A549 (cell line): ENCODE measurements around the gene GALNT14. TPM values are rescaled to one million over a fixed set of nuclear protein-coding genes. Genes with fewer than 3 reads are reported as not detected.

Experiments
- ATAC-seq, 2 experiments: fragments of 200-7000 bp in 1 of 2; fragments of >200 bp in 1 of 2; cut with Nextera tagmentation in 1 of 2; cut with Tn5 transposase in 1 of 2; 3 replicates each; pipeline versions ENCODE4 v1.8.0 to v1.9.1; 2018 to 2020; ENCODE audit warnings: mild to moderate bottlenecking in 1 of 2, moderate library complexity in 1 of 2
- CTCF ChIA-PET: fragments of 300-600 bp; sonication (Branson Sonifier 250); formaldehyde crosslinking; extraction: SDS; loops from one replicate; lab custom pipeline; 2021; ENCODE audit warnings: antibody characterized with exemption, inconsistent platforms; lab: Yijun Ruan, JAX
- POLR2A ChIA-PET: fragments of 350-600 bp; formaldehyde crosslinking; extraction: SDS; loops from one replicate; lab custom pipeline; 2021; ENCODE audit warnings: antibody characterized with exemption, inconsistent platforms; lab: Yijun Ruan, JAX
- DNase-seq, 2 experiments: peaks; one replicate each; pipeline versions ENCODE4 v3.0.0 to v3.0.0-alpha.2; 2011 to 2016; ENCODE audit warnings: low read depth in 1 of 2, low spot score in 1 of 2
- FAIRE-seq: peaks from 2 replicates; lab custom pipeline; 2011; peaks lifted over from hg19 to GRCh38; lab: Jason Lieb, UNC
- H3K27ac ChIP-seq, 2 experiments: fragments of >200 bp; sonication (Bioruptor Twin); formaldehyde crosslinking; 3 replicates each; pipeline ENCODE4 v1.5.1; 2016 to 2017
- H3K4me1 ChIP-seq: fragments of >200 bp; sonication (Bioruptor Twin); formaldehyde crosslinking; 3 replicates; pipeline ENCODE4 v1.6.1; 2016
- H3K4me2 ChIP-seq: fragments of >200 bp; sonication (Bioruptor Twin); formaldehyde crosslinking; 3 replicates; pipeline ENCODE4 v1.6.1; 2016
- H3K4me3 ChIP-seq: fragments of >200 bp; sonication (Bioruptor Twin); formaldehyde crosslinking; 3 replicates; pipeline ENCODE4 v1.5.1; 2016
- H3K9me3 ChIP-seq: fragments of >200 bp; sonication (Bioruptor Twin); formaldehyde crosslinking; 3 replicates; pipeline ENCODE4 v1.6.1; 2016
- BHLHE40 ChIP-seq: IDR thresholded peaks from 2 replicates; pipeline ENCODE4 v1.6.1; 2012; ENCODE audit warnings: low read depth, low read length, inconsistent platforms
- CBX2 ChIP-seq: fragments of 200-600 bp; sonication (generic); IDR thresholded peaks from 2 replicates; pipeline ENCODE4 v1.6.1; 2016; ENCODE audit warnings: low read depth, mild to moderate bottlenecking, borderline replicate concordance
- CEBPB ChIP-seq, 2 experiments: fragments of >200 bp in 1 of 2; sonication (Bioruptor Twin) in 1 of 2; formaldehyde crosslinking in 1 of 2; IDR thresholded peaks; 2 replicates each; pipeline ENCODE4 v1.6.1; 2012 to 2016
- CHD4 ChIP-seq: fragments of 200-600 bp; sonication (generic); IDR thresholded peaks from 2 replicates; pipeline ENCODE4 v1.6.1; 2016; ENCODE audit warnings: antibody characterized with exemption, mild to moderate bottlenecking, borderline replicate concordance
- CTCF ChIP-seq: fragments of >200 bp; sonication (Bioruptor Twin); formaldehyde crosslinking; IDR thresholded peaks from 3 replicates; pipeline ENCODE4 v1.5.1; 2016
- EHF ChIP-seq: fragments of 250-450 bp; sonication (Bioruptor Pico); IDR thresholded peaks from 2 replicates; pipeline ENCODE4 v1.5.0; 2020; ENCODE audit warnings: mild to moderate bottlenecking
- EP300 ChIP-seq, 2 experiments: fragments of >200 bp; sonication (Bioruptor Twin); formaldehyde crosslinking; IDR thresholded peaks; 2 replicates in 1 of 2; 3 replicates in 1 of 2; pipeline ENCODE4 v1.6.1; 2016 to 2017
- ESRRA ChIP-seq: fragments of 150-350 bp; IDR thresholded peaks from 2 replicates; pipeline ENCODE4 v1.6.1; 2014; ENCODE audit warnings: mild to moderate bottlenecking, low read length, borderline replicate concordance
- FOSB ChIP-seq: fragments of 250-450 bp; sonication (Bioruptor Pico); IDR thresholded peaks from 2 replicates; pipeline ENCODE4 v1.5.0; 2020; ENCODE audit warnings: mild to moderate bottlenecking, moderate library complexity
- FOSL2 ChIP-seq, 2 experiments: fragments of 450-650 bp in 1 of 2; fragments of >200 bp in 1 of 2; sonication (Bioruptor Twin) in 1 of 2; formaldehyde crosslinking; IDR thresholded peaks; 2 replicates each; pipeline versions ENCODE4 v1.5.0 to v1.6.1; 2016 to 2020; ENCODE audit warnings: mild to moderate bottlenecking in 1 of 2, moderate library complexity in 1 of 2
- HDAC2 ChIP-seq: fragments of 200-600 bp; sonication (generic); IDR thresholded peaks from 2 replicates; pipeline ENCODE4 v1.6.1; 2016
- HOXA7 ChIP-seq: fragments of 250-450 bp; sonication (Bioruptor Pico); IDR thresholded peaks from 2 replicates; pipeline ENCODE4 v1.5.0; 2020; ENCODE audit warnings: mild to moderate bottlenecking, moderate library complexity
- HOXB13 ChIP-seq: fragments of 250-450 bp; sonication (Bioruptor Pico); IDR thresholded peaks from 2 replicates; pipeline ENCODE4 v1.5.0; 2020; ENCODE audit warnings: low read depth, mild to moderate bottlenecking, moderate library complexity
- JUN ChIP-seq, 2 experiments: fragments of >200 bp; sonication (Bioruptor Twin); formaldehyde crosslinking; IDR thresholded peaks; 2 replicates in 1 of 2; 3 replicates in 1 of 2; pipeline ENCODE4 v1.6.1; 2016 to 2017
- MAFK ChIP-seq: fragments of 450-650 bp; IDR thresholded peaks from 2 replicates; pipeline ENCODE4 v1.6.1; 2014; ENCODE audit not compliant: partially characterized antibody
- MAZ ChIP-seq: fragments of 150-350 bp; IDR thresholded peaks from 2 replicates; pipeline ENCODE4 v1.6.1; 2014; ENCODE audit warnings: antibody characterized with exemption, low read depth, low read length, borderline replicate concordance
- MYC ChIP-seq: IDR thresholded peaks from 2 replicates; pipeline ENCODE4 v1.6.1; 2012; ENCODE audit warnings: mild to moderate bottlenecking, inconsistent platforms, low read length, improper control_type of control experiment, borderline replicate concordance
- NFE2L2 ChIP-seq: fragments of 150-350 bp; conservative IDR thresholded peaks from 2 replicates; pipeline ENCODE4 v1.6.1; 2014; ENCODE audit warnings: low read length
- PHF8 ChIP-seq: fragments of 200-600 bp; sonication (generic); IDR thresholded peaks from 2 replicates; pipeline ENCODE4 v1.6.1; 2016; ENCODE audit warnings: low read depth, mild to moderate bottlenecking, antibody characterized with exemption, moderate library complexity, borderline replicate concordance
- POLR2A ChIP-seq: IDR thresholded peaks from 2 replicates; pipeline ENCODE4 v1.6.1; 2012; ENCODE audit warnings: mild to moderate bottlenecking, low read length
- RAD21 ChIP-seq, 2 experiments: fragments of >200 bp in 1 of 2; sonication (Bioruptor Twin) in 1 of 2; formaldehyde crosslinking in 1 of 2; IDR thresholded peaks in 1 of 2; conservative IDR thresholded peaks in 1 of 2; 2 replicates in 1 of 2; 3 replicates in 1 of 2; pipeline ENCODE4 v1.6.1; 2012 to 2018; ENCODE audit warnings: inconsistent platforms in 1 of 2
- RARB ChIP-seq: fragments of 250-450 bp; sonication (Bioruptor Pico); IDR thresholded peaks from 2 replicates; pipeline ENCODE4 v1.8.0; 2021; ENCODE audit warnings: mild to moderate bottlenecking, moderate library complexity
- RFX5 ChIP-seq: fragments of 450-650 bp; IDR thresholded peaks from 2 replicates; pipeline ENCODE4 v1.7.1; 2014; ENCODE audit warnings: antibody characterized with exemption, mild to moderate bottlenecking, moderate library complexity
- RNF2 ChIP-seq: fragments of 200-600 bp; sonication (generic); IDR thresholded peaks from 2 replicates; pipeline ENCODE4 v1.6.1; 2016; ENCODE audit warnings: low read depth, mild to moderate bottlenecking, antibody characterized with exemption, moderate library complexity, borderline replicate concordance
- SMC3 ChIP-seq: fragments of >200 bp; sonication (Bioruptor Twin); formaldehyde crosslinking; IDR thresholded peaks from 3 replicates; pipeline ENCODE4 v1.6.1; 2018; ENCODE audit warnings: inconsistent platforms
- SREBF2 ChIP-seq: fragments of 450-650 bp; IDR thresholded peaks from 2 replicates; pipeline ENCODE4 v1.6.1; 2014; ENCODE audit warnings: mild to moderate bottlenecking, moderate library complexity
- TP53 ChIP-seq: fragments of 250-450 bp; sonication (Bioruptor Pico); IDR thresholded peaks from 2 replicates; pipeline ENCODE4 v1.5.0; 2021; ENCODE audit warnings: mild to moderate bottlenecking, moderate library complexity
- ZNF302 ChIP-seq: fragments of 250-450 bp; sonication (Bioruptor Pico); IDR thresholded peaks from 2 replicates; pipeline ENCODE4 v1.9.0; 2021; ENCODE audit warnings: inconsistent platforms, mild to moderate bottlenecking, moderate library complexity
- WGBS: methylation state at CpG from one replicate; pipeline ENCODE4 v1.1.6; 2017; ENCODE audit errors: missing lambda C conversion rate; 5-methylcytosine and 5-hydroxymethylcytosine counted together
- polyA plus RNA-seq, 4 experiments: library from polyadenylated mRNA; depleted of rRNA in 3 of 4; stranded (reverse); fragments of >200 nt; fragmentation: RNase III in 1 of 4; extraction: RNeasy Plus Mini Kit Qiagen cat#74134 plus additional on column Dnase treatment in 1 of 4; gene quantifications; 2 replicates in 3 of 4; 3 replicates in 1 of 4; pipeline ENCODE4 v1.2.3, GENCODE V29; 2011 to 2017
- TF ChIP-seq, protein P1 (sequence below): fragments of 250-450 bp; sonication (Bioruptor Pico); IDR thresholded peaks from 2 replicates; pipeline ENCODE4 v1.5.0; 2020; ENCODE audit warnings: low read depth, mild to moderate bottlenecking, moderate library complexity
- TF ChIP-seq, protein P2 (sequence below): fragments of 250-450 bp; sonication (Bioruptor Pico); IDR thresholded peaks from 2 replicates; pipeline ENCODE4 v1.5.0; 2021; ENCODE audit warnings: mild to moderate bottlenecking, moderate library complexity, borderline replicate concordance

GALNT14 gene
- polyA plus RNA-seq, 2 of the 4 experiments (the other 2 are of a cell fraction) = 34.4 to 38.3 TPM

DNA sequence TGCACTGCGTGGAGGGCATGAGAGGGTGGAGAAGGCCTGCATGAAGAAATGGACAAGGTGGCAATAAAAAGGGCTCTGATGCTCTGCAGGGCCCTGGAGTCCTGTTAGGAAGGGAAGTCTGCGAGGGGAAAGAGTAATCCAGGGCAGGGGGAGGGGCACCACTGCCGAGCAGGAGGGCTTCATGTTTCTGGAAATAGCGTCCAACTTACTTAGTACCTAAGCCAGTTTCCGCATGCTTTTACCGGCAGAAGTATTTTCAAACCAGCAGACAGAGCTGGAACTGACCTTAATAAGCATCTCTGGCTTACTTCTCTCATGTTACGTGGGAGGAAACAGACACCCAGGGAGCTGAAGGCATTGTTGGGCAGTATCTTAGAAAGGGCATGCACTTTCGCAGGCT lies 156.7 kb downstream of the GALNT14 start:
- DNase-seq (no peak), FAIRE-seq (no peak), ATAC-seq (no peak)
- TF ChIP-seq MYC = no peak
- TF ChIP-seq JUN (IDR thresholded peaks at IDR 0.05) = no peak
- no peak for TF ChIP-seq RFX5
- no peak for TF ChIP-seq EHF
- no peak for TF ChIP-seq CHD4
- no peak for TF ChIP-seq HOXA7
- no peak for TF ChIP-seq ZNF302
- TF ChIP-seq CBX2 = no peak
- no peak for TF ChIP-seq BHLHE40
- TF ChIP-seq NFE2L2 = no peak
- TF ChIP-seq HDAC2 = no peak
- no peak for TF ChIP-seq FOSB (CRISPR knock-in tag)
- no peak for TF ChIP-seq POLR2A
- TF ChIP-seq, protein P1, sequence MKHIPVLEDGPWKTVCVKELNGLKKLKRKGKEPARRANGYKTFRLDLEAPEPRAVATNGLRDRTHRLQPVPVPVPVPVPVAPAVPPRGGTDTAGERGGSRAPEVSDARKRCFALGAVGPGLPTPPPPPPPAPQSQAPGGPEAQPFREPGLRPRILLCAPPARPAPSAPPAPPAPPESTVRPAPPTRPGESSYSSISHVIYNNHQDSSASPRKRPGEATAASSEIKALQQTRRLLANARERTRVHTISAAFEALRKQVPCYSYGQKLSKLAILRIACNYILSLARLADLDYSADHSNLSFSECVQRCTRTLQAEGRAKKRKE (CRISPR knock-in tag) = no peak
- TF ChIP-seq RARB (CRISPR knock-in tag) = no peak
- H3K9me3 ChIP-seq = no peaks in the 10 kb centered on the region
- H3K4me2 ChIP-seq = no peak overlapping the region
- no peak overlapping the region for H3K27ac ChIP-seq
- POLR2A ChIA-PET = no interaction called here
- WGBS = 86% methylated on average over 8 of the region's 8 CpGs
- CTCF ChIA-PET = interaction anchor here (1.2 kb wide), 1 partner anchor 157 kb away, joined by 5 read pairs; the partner anchor contains the start of gene GALNT14
- H3K4me3 ChIP-seq = no peak overlapping the region
- H3K4me1 ChIP-seq = peaks cover 12% of the 10 kb centered on the region

DNA sequence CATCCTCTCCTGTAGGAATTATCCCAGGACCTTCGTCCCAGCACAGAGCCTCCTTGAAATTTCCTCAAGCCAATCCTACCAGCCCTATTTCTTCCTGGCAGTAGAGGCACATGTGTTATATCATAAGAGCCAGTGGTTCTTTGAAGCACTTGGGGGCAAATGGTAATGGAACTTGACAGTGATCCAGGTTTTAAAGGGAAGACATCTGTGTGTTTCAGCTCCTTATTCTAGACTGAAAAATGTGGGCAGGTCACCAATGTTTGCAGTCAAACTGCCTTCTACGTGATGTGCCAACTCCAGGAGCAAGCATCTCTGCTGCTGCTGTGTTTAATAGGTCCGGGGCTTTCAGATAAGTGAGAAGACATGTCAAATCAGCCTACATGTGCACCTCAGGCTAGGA lies 157.1 kb downstream of the GALNT14 start:
- 84% methylated on average over 3 of the region's 3 CpGs for WGBS
- no peak overlapping the region for H3K27ac ChIP-seq
- CTCF ChIA-PET = interaction anchor here (1.2 kb wide), 1 partner anchor 157 kb away, joined by 5 read pairs; the partner anchor contains the start of gene GALNT14
- TF ChIP-seq CBX2 (no peak), JUN (IDR thresholded peaks at IDR 0.05) (no peak), CHD4 (no peak), RNF2 (no peak), CEBPB (IDR thresholded peaks at IDR 0.05) (no peak), SREBF2 (no peak), HOXB13 (CRISPR knock-in tag) (no peak), TP53 (no peak), MAFK (no peak), EP300 (IDR thresholded peaks at IDR 0.05) (no peak), ESRRA (no peak), PHF8 (no peak), FOSL2 (IDR thresholded peaks at IDR 0.05) (no peak), FOSL2 (CRISPR knock-in tag; IDR thresholded peaks at IDR 0.05) (no peak)
- ATAC-seq (no peak), DNase-seq (no peak), FAIRE-seq (no peak)
- H3K4me3 ChIP-seq = no peak overlapping the region
- H3K4me1 ChIP-seq = peaks cover 12% of the 10 kb centered on the region
- POLR2A ChIA-PET = no interaction called here
- H3K4me2 ChIP-seq = no peak overlapping the region
- H3K9me3 ChIP-seq = no peaks in the 10 kb centered on the region

DNA sequence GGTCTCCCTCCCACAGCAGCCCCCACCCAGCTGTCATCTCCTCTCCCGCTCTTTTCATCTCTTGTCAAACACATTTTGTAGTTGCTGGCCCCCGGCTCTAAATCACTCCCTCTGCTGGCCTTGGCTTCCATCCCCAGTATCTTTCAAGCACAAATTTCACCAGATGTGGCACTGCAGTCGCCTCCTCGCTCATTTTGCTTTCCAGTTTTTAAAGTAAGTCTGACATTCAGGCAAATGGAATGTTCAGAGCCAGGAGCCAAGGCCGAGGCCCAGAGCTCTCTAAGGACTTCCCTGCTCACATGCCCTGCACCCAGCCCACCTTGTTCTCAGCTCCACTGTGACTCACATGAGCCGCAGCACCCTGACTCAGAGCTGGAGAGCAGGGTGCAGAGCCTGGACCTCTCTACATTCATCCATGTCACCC lies 158.4 kb downstream of the GALNT14 start:
- ATAC-seq = peak; percentile 95 to 96
- peak; percentile 41 to 68 for DNase-seq
- FAIRE-seq = no peak
- CTCF ChIA-PET = interaction anchor here (0.6 to 3.7 kb wide), 8 partner anchors 11 to 815 kb away, joined by 3 to 25 read pairs (median 4); no protein-coding TSS in a partner anchor
- no peaks in the 10 kb centered on the region for H3K9me3 ChIP-seq
- no peak overlapping the region for H3K4me3 ChIP-seq
- peak overlapping the region; percentile 11; the same call in 1 of the 3 replicates for H3K4me2 ChIP-seq
- POLR2A ChIA-PET = no interaction called here
- WGBS = 53% methylated on average over 6 of the region's 6 CpGs
- peaks cover 12% of the 10 kb centered on the region for H3K4me1 ChIP-seq
- peak overlapping the region in 1 of 2 experiments; percentile 20; a peak in 2 of 6 replicates for H3K27ac ChIP-seq
- TF ChIP-seq FOSB (CRISPR knock-in tag) (no peak), RAD21 (conservative IDR thresholded peaks at IDR 0.05 in 1 of 2, IDR thresholded peaks at IDR 0.05 in 1 of 2) (peak in 1 of 2 experiments; percentile 40; a peak in 1 of 5 replicates), SMC3 (peak; percentile 38; the same call in 1 of the 3 replicates), PHF8 (no peak), FOSL2 (IDR thresholded peaks at IDR 0.05) (no peak), FOSL2 (CRISPR knock-in tag; IDR thresholded peaks at IDR 0.05) (peak; percentile 49), CTCF (peak; percentile 37), MAZ (no peak), TP53 (no peak), HDAC2 (no peak), POLR2A (no peak)
- TF ChIP-seq, protein P2, sequence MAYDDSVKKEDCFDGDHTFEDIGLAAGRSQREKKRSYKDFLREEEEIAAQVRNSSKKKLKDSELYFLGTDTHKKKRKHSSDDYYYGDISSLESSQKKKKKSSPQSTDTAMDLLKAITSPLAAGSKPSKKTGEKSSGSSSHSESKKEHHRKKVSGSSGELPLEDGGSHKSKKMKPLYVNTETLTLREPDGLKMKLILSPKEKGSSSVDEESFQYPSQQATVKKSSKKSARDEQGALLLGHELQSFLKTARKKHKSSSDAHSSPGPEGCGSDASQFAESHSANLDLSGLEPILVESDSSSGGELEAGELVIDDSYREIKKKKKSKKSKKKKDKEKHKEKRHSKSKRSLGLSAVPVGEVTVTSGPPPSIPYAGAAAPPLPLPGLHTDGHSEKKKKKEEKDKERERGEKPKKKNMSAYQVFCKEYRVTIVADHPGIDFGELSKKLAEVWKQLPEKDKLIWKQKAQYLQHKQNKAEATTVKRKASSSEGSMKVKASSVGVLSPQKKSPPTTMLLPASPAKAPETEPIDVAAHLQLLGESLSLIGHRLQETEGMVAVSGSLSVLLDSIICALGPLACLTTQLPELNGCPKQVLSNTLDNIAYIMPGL (CRISPR knock-in tag) = no peak
- TF ChIP-seq, protein P1 (CRISPR knock-in tag) = no peak
